OCI-LY1 (cell line): Measurements from ENCODE around the gene LYPLA2.

Experiments used
- EZH2 ChIP-seq: fragments of 200-600 bp; sonication (generic), shearing (Covaris generic); IDR thresholded peaks from 2 replicates; pipeline ENCODE4 v1.8.0; 2017; ENCODE audit warnings: borderline replicate concordance, mixed run types, mild to moderate bottlenecking, antibody characterized with exemption, low read length, moderate library complexity, mixed read lengths
- TF ChIP-seq, protein P1 (sequence below): fragments of 200-600 bp; sonication (generic), shearing (Covaris generic); IDR thresholded peaks from 2 replicates; pipeline ENCODE4 v1.5.1; 2017; ENCODE audit warnings: mild to moderate bottlenecking, antibody characterized with exemption, low read length, moderate library complexity, mixed read lengths

- TF ChIP-seq, protein P1, sequence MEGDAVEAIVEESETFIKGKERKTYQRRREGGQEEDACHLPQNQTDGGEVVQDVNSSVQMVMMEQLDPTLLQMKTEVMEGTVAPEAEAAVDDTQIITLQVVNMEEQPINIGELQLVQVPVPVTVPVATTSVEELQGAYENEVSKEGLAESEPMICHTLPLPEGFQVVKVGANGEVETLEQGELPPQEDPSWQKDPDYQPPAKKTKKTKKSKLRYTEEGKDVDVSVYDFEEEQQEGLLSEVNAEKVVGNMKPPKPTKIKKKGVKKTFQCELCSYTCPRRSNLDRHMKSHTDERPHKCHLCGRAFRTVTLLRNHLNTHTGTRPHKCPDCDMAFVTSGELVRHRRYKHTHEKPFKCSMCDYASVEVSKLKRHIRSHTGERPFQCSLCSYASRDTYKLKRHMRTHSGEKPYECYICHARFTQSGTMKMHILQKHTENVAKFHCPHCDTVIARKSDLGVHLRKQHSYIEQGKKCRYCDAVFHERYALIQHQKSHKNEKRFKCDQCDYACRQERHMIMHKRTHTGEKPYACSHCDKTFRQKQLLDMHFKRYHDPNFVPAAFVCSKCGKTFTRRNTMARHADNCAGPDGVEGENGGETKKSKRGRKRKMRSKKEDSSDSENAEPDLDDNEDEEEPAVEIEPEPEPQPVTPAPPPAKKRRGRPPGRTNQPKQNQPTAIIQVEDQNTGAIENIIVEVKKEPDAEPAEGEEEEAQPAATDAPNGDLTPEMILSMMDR, result peak; percentile 43; the same call in 1 of the 2 replicates
- no peak for TF ChIP-seq EZH2
These were observed 5.7 kb downstream of the LYPLA2 start for GRCh38 chr1:23796466-23797271.
